GM12878 (cell line): ENCODE data around the gene TUBB1.
A peak's percentile ranks its signal among the peaks of the same experiment; 100 is the strongest.

Experiments
- CBX3 ChIP-seq: fragments of 200-600 bp; sonication (generic); IDR thresholded peaks from 2 replicates; pipeline ENCODE4 v1.6.1; 2016; ENCODE audit warnings: low read depth, borderline replicate concordance
- EED ChIP-seq: sonication (generic); IDR thresholded peaks from 2 replicates; pipeline ENCODE4 v1.6.1; 2016; ENCODE audit warnings: antibody characterized with exemption, low read depth
- EGR1 ChIP-seq, 2 experiments: IDR thresholded peaks; 1 replicate in 1 of 2; 2 replicates in 1 of 2; pipeline ENCODE4 v1.6.1; 2011 to 2012; ENCODE audit warnings: low read depth in 2 of 2, low read length in 2 of 2, borderline replicate concordance in 1 of 2, mild to moderate bottlenecking in 1 of 2, moderate library complexity in 1 of 2
- FOS ChIP-seq: IDR thresholded peaks from 3 replicates; pipeline ENCODE4 v1.6.1; 2011; ENCODE audit warnings: borderline replicate concordance; ENCODE audit not compliant: insufficient read length; ENCODE audit errors: extremely low read depth
- FOXK2 ChIP-seq: fragments of 450-650 bp; IDR thresholded peaks from 2 replicates; pipeline ENCODE4 v1.6.1; 2017; ENCODE audit warnings: mild to moderate bottlenecking, moderate library complexity
- FOXM1 ChIP-seq: IDR thresholded peaks from 2 replicates; pipeline ENCODE4 v1.6.1; 2012; ENCODE audit warnings: low read depth, mild to moderate bottlenecking, inconsistent platforms, low read length, moderate library complexity
- JUND ChIP-seq: IDR thresholded peaks from 2 replicates; pipeline ENCODE4 v1.6.1; 2012; ENCODE audit warnings: low read depth, mild to moderate bottlenecking, low read length, improper control_type of control experiment, moderate library complexity
- MXI1 ChIP-seq: fragments of 150-350 bp; IDR thresholded peaks from 2 replicates; pipeline ENCODE4 v1.6.1; 2011; ENCODE audit warnings: low read depth, mild to moderate bottlenecking, inconsistent platforms, low read length, improper control_type of control experiment
- NBN ChIP-seq: fragments of 450-650 bp; IDR thresholded peaks from 2 replicates; pipeline ENCODE4 v1.6.1; 2016
- PAX8 ChIP-seq: fragments of 450-650 bp; IDR thresholded peaks from 2 replicates; pipeline ENCODE4 v1.6.1; 2017; ENCODE audit warnings: mild to moderate bottlenecking, moderate library complexity
- POLR2A ChIP-seq: IDR thresholded peaks from 2 replicates; pipeline ENCODE4 v1.6.1; 2011; ENCODE audit warnings: low read depth, mild to moderate bottlenecking, low read length
- SREBF2 ChIP-seq: IDR thresholded peaks from 2 replicates; pipeline ENCODE4 v1.6.1; 2012; ENCODE audit warnings: mild to moderate bottlenecking, low read length
- TCF7 ChIP-seq: IDR thresholded peaks from 2 replicates; pipeline ENCODE4 v1.6.1; 2014; ENCODE audit warnings: antibody characterized with exemption, borderline replicate concordance
- TF ChIP-seq, protein P1 (sequence below), 3 experiments: IDR thresholded peaks in 2 of 3; conservative IDR thresholded peaks in 1 of 3; 2 replicates each; pipeline ENCODE4 v1.5.1; 2011; ENCODE audit warnings: low read depth in 3 of 3, low read length in 3 of 3, mild to moderate bottlenecking in 3 of 3, control low read depth in 2 of 3, moderate library complexity in 2 of 3, inconsistent platforms in 1 of 3, mixed read lengths in 1 of 3; ENCODE audit not compliant: control insufficient read depth in 2 of 3, insufficient read depth in 1 of 3; ENCODE audit errors: extremely low read depth in 1 of 3

DNA sequence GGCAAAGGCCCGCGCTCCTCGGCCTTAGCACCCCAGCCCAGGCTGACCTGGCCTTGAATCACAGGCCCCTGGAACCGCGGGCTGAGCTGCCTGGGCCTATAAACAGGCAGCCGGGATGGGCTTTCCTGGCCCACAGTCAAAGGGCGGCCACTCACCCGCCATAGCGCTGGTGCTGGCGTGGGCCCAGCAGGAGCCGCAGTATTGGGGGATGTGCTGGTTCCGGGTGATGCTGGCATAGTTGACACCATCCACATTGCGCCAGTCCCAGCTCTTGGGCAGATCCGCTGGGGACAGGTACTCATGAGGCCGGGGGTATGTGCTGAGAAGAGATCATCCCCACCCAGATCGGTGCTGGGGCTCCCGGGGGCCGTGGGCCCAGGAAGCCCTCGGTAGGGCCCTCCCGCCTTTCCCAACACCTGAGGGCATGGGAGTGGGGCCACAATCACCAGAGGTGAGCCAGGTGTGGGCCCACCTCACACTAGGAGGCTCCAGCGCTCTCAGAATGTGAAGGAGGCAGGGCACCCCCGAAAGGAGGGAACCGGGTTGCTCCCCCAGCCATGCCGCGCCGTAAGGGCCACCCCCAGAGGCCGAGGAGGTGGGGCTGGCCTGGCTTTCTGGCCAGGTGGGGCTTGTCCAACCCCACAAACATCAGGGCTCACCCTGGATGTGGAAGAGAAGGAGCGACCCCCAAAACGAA is 12.9 kb upstream of the TUBB1 start:
- no peak for TF ChIP-seq FOS
- TF ChIP-seq FOXK2: no peak
- no peak for TF ChIP-seq SREBF2
- no peak for TF ChIP-seq FOXM1
- no peak for TF ChIP-seq NBN
- TF ChIP-seq POLR2A: peak; percentile 25
- no peak for TF ChIP-seq EED
- TF ChIP-seq PAX8: no peak
- TF ChIP-seq, protein P1, sequence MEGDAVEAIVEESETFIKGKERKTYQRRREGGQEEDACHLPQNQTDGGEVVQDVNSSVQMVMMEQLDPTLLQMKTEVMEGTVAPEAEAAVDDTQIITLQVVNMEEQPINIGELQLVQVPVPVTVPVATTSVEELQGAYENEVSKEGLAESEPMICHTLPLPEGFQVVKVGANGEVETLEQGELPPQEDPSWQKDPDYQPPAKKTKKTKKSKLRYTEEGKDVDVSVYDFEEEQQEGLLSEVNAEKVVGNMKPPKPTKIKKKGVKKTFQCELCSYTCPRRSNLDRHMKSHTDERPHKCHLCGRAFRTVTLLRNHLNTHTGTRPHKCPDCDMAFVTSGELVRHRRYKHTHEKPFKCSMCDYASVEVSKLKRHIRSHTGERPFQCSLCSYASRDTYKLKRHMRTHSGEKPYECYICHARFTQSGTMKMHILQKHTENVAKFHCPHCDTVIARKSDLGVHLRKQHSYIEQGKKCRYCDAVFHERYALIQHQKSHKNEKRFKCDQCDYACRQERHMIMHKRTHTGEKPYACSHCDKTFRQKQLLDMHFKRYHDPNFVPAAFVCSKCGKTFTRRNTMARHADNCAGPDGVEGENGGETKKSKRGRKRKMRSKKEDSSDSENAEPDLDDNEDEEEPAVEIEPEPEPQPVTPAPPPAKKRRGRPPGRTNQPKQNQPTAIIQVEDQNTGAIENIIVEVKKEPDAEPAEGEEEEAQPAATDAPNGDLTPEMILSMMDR (IDR thresholded peaks at IDR 0.05 in 2 of 3, conservative IDR thresholded peaks at IDR 0.05 in 1 of 3; ENCODE audit: control insufficient read depth in 2 of 3, extremely low read depth in 1 of 3, insufficient read depth in 1 of 3, low read depth in 3 of 3, low read length in 3 of 3): no peak
- TF ChIP-seq JUND: no peak
- no peak for TF ChIP-seq CBX3
- no peak for TF ChIP-seq MXI1
- no peak for TF ChIP-seq TCF7
- no peak for TF ChIP-seq EGR1 (IDR thresholded peaks at IDR 0.05; ENCODE audit: borderline replicate concordance in 1 of 2, low read depth in 2 of 2, low read length in 2 of 2)
